ENCODE measurements around the gene C1orf53. TPM values are rescaled to one million over a fixed set of nuclear protein-coding genes. Genes with fewer than 3 reads are reported as not detected.

C1orf53 gene
- total and polyA plus RNA-seq, 12 donors = 8.9 to 63.8 (median 15.4) TPM

- H3K4me3 ChIP-seq = no peak overlapping the region
- no peak for DNase-seq
- intact Hi-C loops (cut with DNase I) = no loop called here
- H3K4me1 ChIP-seq (replicated peaks in 1 of 2) = no peaks in the 10 kb centered on the region
- 72 to 80% (median 78%) methylated on average over 2 of the region's 2 CpGs for WGBS, 4 donors
- H3K9me3 ChIP-seq (replicated peaks in 1 of 3) = no peaks in the 10 kb centered on the region
- TF ChIP-seq CTCF (IDR thresholded peaks at IDR 0.05) (no peak), POLR2A (IDR thresholded peaks at IDR 0.05) (no peak)
- H3K27ac ChIP-seq = no peak overlapping the region
- peaks cover 32% of the 10 kb centered on the region for H3K27me3 ChIP-seq
- H3K36me3 ChIP-seq (replicated peaks in 1 of 2) = no peaks in the 10 kb centered on the region
Observed at GRCh38 chr1:197890936-197891335, 11.5 kb upstream of the C1orf53 start.

DNA sequence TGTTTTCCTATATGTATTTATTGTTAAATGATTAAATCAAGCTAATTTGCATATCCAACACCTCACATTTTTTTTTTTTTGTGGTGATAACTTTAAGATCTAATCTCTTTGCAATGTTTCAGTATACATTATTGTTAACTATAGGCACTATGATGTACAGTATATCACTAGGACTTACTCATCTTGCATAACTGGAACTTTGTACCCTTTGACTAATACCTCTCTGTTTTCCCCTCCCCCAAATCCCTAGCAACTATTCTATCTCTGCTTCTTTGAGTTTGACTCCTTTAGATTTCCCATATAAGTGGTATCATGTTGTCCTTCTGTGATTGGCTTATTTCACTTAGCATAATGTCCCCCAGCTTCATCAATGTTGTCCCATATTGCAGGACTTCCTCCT lies 9.7 kb upstream of the C1orf53 start:
- no peaks in the 10 kb centered on the region for H3K4me1 ChIP-seq (replicated peaks in 1 of 2)
- intact Hi-C loops (cut with DNase I) = no loop called here
- H3K27me3 ChIP-seq = peaks cover 32% of the 10 kb centered on the region
- no peak for DNase-seq
- H3K36me3 ChIP-seq (replicated peaks in 1 of 2) = no peaks in the 10 kb centered on the region
- H3K27ac ChIP-seq = no peak overlapping the region
- no peak for TF ChIP-seq POLR2A (IDR thresholded peaks at IDR 0.05)
- no peak for TF ChIP-seq CTCF (IDR thresholded peaks at IDR 0.05)
- no peaks in the 10 kb centered on the region for H3K9me3 ChIP-seq (replicated peaks in 1 of 3)
- no peak overlapping the region for H3K4me3 ChIP-seq

GRCh38 chr1:197896301-197896700 lies 6.1 kb upstream of the C1orf53 start:
- intact Hi-C loops (cut with DNase I) = no loop called here
- H3K27me3 ChIP-seq = peaks cover 25% of the 10 kb centered on the region
- H3K4me3 ChIP-seq = no peak overlapping the region
- no peak for DNase-seq
- TF ChIP-seq POLR2A (IDR thresholded peaks at IDR 0.05) (no peak), CTCF (IDR thresholded peaks at IDR 0.05) (no peak)
- WGBS, 4 donors = 76 to 87% (median 82%) methylated on average over 2 of the region's 2 CpGs
- H3K27ac ChIP-seq = no peak overlapping the region
- no peaks in the 10 kb centered on the region for H3K9me3 ChIP-seq (replicated peaks in 1 of 3)
- no peaks in the 10 kb centered on the region for H3K4me1 ChIP-seq (replicated peaks in 1 of 2)
- H3K36me3 ChIP-seq (replicated peaks in 1 of 2) = no peaks in the 10 kb centered on the region

- H3K27ac ChIP-seq = no peak overlapping the region
- intact Hi-C loops (cut with DNase I) = no loop called here
- H3K36me3 ChIP-seq (replicated peaks in 1 of 2) = no peaks in the 10 kb centered on the region
- H3K4me3 ChIP-seq = no peak overlapping the region
- H3K9me3 ChIP-seq (replicated peaks in 1 of 3) = no peaks in the 10 kb centered on the region
- DNase-seq = no peak
- TF ChIP-seq POLR2A (IDR thresholded peaks at IDR 0.05) (no peak), CTCF (IDR thresholded peaks at IDR 0.05) (no peak)
- 86 to 95% (median 88%) methylated on average over 1 of the region's 1 CpG for WGBS, 4 donors
- peaks cover 5% of the 10 kb centered on the region for H3K27me3 ChIP-seq
- peaks cover 0 to 5% of the 10 kb centered on the region in 2 donors for H3K4me1 ChIP-seq (replicated peaks in 1 of 2)
Observed at GRCh38 chr1:197899037-197899436, 3.4 kb upstream of the C1orf53 start.

All from adrenal gland (tissue), 12 donors.